ENCODE data around the gene ZCCHC7.

GRCh38 chr9:37201581-37201980 is 81.2 kb downstream of the ZCCHC7 start:
- TF ChIP-seq TCF7L2 (IDR thresholded peaks at IDR 0.05; ENCODE audit: low read depth, low read length): no peak
- no peak for TF ChIP-seq ZBTB33 (CRISPR knock-in tag; IDR thresholded peaks at IDR 0.05)
- TF ChIP-seq MTA1 (IDR thresholded peaks at IDR 0.05; ENCODE audit: borderline replicate concordance): no peak
- TF ChIP-seq ETS1 (conservative IDR thresholded peaks at IDR 0.05; ENCODE audit: control insufficient read depth, low read depth, low read length): no peak
- no peak for TF ChIP-seq CBX3 (IDR thresholded peaks at IDR 0.05; ENCODE audit: borderline replicate concordance in 1 of 2, low read length in 2 of 2)
- no peak for TF ChIP-seq CREB1 (IDR thresholded peaks at IDR 0.05)
- no peak for TF ChIP-seq CREB1 (CRISPR knock-in tag; IDR thresholded peaks at IDR 0.05)
- TF ChIP-seq ZNF121 (CRISPR knock-in tag; conservative IDR thresholded peaks at IDR 0.05): no peak
- no peak for TF ChIP-seq TEAD4 (IDR thresholded peaks at IDR 0.05; ENCODE audit: low read length)
- no peak for TF ChIP-seq TEAD4 (CRISPR knock-in tag; IDR thresholded peaks at IDR 0.05; ENCODE audit: borderline replicate concordance)
- no peak for TF ChIP-seq NR2F6 (CRISPR knock-in tag; IDR thresholded peaks at IDR 0.05)
- no peak for TF ChIP-seq DDX20 (tag; IDR thresholded peaks at IDR 0.05; ENCODE audit: low read depth)
- TF ChIP-seq ATF7 (IDR thresholded peaks at IDR 0.05): no peak
- TF ChIP-seq MAZ (CRISPR knock-in tag; conservative IDR thresholded peaks at IDR 0.05 in 1 of 2, IDR thresholded peaks at IDR 0.05 in 1 of 2): no peak
- no peak for TF ChIP-seq RHOXF2B (CRISPR knock-in tag; conservative IDR thresholded peaks at IDR 0.05)
- TF ChIP-seq CTCF (IDR thresholded peaks at IDR 0.05 in 2 of 3, conservative IDR thresholded peaks at IDR 0.05 in 1 of 3; ENCODE audit: insufficient read depth in 2 of 3, low read depth in 1 of 3, low read length in 3 of 3): no peak
